ENCODE data around the gene FBXW8. TPM values are rescaled to one million over a fixed set of nuclear protein-coding genes. Genes with fewer than 3 reads are reported as not detected.

Gene FBXW8
- polyA plus RNA-seq, 2 of the 4 experiments (the other 2 are of a cell fraction), result 9.8 to 15.7 TPM

GRCh38 chr12:116962783-116963356, 52.1 kb downstream of the FBXW8 start:
- no peak overlapping the region for H3K4me2 ChIP-seq
- no peak overlapping the region for H3K27ac ChIP-seq
- no peaks in the 10 kb centered on the region for H3K9me3 ChIP-seq
- H3K4me1 ChIP-seq, result no peaks in the 10 kb centered on the region
- H3K4me3 ChIP-seq, result no peak overlapping the region
- DNase-seq (ENCODE audit: low read depth in 1 of 2, low spot score in 1 of 2), result no peak
- ChIA-PET POLR2A (no interaction called here), CTCF (interaction anchor here (1.0 to 1.6 kb wide), 3 partner anchors 24 to 42 kb away, joined by 3 read pairs; no protein-coding TSS in a partner anchor)
- no peak for FAIRE-seq
- no peak for ATAC-seq
- 98% methylated on average over 9 of the region's 9 CpGs for WGBS (ENCODE audit: missing lambda C conversion rate)
- TF ChIP-seq NPAS2 (CRISPR knock-in tag; IDR thresholded peaks at IDR 0.05; ENCODE audit: borderline replicate concordance) (no peak), CBX2 (IDR thresholded peaks at IDR 0.05; ENCODE audit: borderline replicate concordance, low read depth) (no peak), EHMT2 (IDR thresholded peaks at IDR 0.05; ENCODE audit: low read depth) (no peak), CHD4 (IDR thresholded peaks at IDR 0.05; ENCODE audit: borderline replicate concordance) (no peak), NFE2L2 (conservative IDR thresholded peaks at IDR 0.05; ENCODE audit: low read length) (no peak), HOXB5 (CRISPR knock-in tag; IDR thresholded peaks at IDR 0.05) (no peak), SMC3 (IDR thresholded peaks at IDR 0.05) (no peak), RFX5 (IDR thresholded peaks at IDR 0.05) (no peak)

- DNase-seq (ENCODE audit: low read depth in 1 of 2, low spot score in 1 of 2) (no peak), FAIRE-seq (no peak), ATAC-seq (no peak)
- 89% methylated on average over 14 of the region's 14 CpGs for WGBS (ENCODE audit: missing lambda C conversion rate)
- TF ChIP-seq EHMT2 (IDR thresholded peaks at IDR 0.05; ENCODE audit: low read depth) (no peak), HOXB5 (CRISPR knock-in tag; IDR thresholded peaks at IDR 0.05) (no peak), BHLHE40 (IDR thresholded peaks at IDR 0.05; ENCODE audit: low read depth, low read length) (no peak), MAFK (IDR thresholded peaks at IDR 0.05; ENCODE audit: partially characterized antibody) (no peak), CBX2 (IDR thresholded peaks at IDR 0.05; ENCODE audit: borderline replicate concordance, low read depth) (no peak), CBX8 (IDR thresholded peaks at IDR 0.05) (no peak), CHD2 (IDR thresholded peaks at IDR 0.05; ENCODE audit: low read length, partially characterized antibody) (no peak), CEBPB (IDR thresholded peaks at IDR 0.05) (no peak), HOXA7 (CRISPR knock-in tag; IDR thresholded peaks at IDR 0.05) (no peak), REST (IDR thresholded peaks at IDR 0.05) (no peak), USF2 (IDR thresholded peaks at IDR 0.05) (no peak), FOSL2 (IDR thresholded peaks at IDR 0.05) (no peak), FOSL2 (CRISPR knock-in tag; IDR thresholded peaks at IDR 0.05) (no peak)
- H3K27ac ChIP-seq, result no peak overlapping the region
- H3K9me3 ChIP-seq, result no peaks in the 10 kb centered on the region
- H3K4me1 ChIP-seq, result no peaks in the 10 kb centered on the region
- ChIA-PET POLR2A (no interaction called here), CTCF (interaction anchor here (1.4 kb wide), 1 partner anchor 15 kb away, joined by 5 read pairs; no protein-coding TSS in a partner anchor)
- no peak overlapping the region for H3K4me3 ChIP-seq
- H3K4me2 ChIP-seq, result no peak overlapping the region
Measured at GRCh38 chr12:116964054-116965050, 53.6 kb downstream of the FBXW8 start.
